Left lobe of liver (tissue), 2 donors: ENCODE measurements around the gene ZNF438. TPM values are rescaled to one million over a fixed set of nuclear protein-coding genes. Genes with fewer than 3 reads are reported as not detected.

ENCODE experiments used
- ATAC-seq: fragments of 200-7000 bp; cut with Tn5 transposase; one replicate; pipeline ENCODE4 v1.9.1; 2020; ENCODE audit warnings: mild to moderate bottlenecking, moderate library complexity
- DNase-seq: peaks from one replicate; pipeline ENCODE4 v3.0.0-alpha.2; 2020; ENCODE audit warnings: low spot score
- total RNA-seq: library from RNA; stranded (reverse); gene quantifications from one replicate; pipeline ENCODE4 v1.2.1, GENCODE V29; 2021
- donor health status: DM: no; HTN: no; CAD: no; lungs with moderate emphysema.
- donor health status: DM: no; HTN: yes; CAD: no.

The ZNF438 gene
- total RNA-seq, 1 donor from 2014 or later, result 1.9 TPM

DNA sequence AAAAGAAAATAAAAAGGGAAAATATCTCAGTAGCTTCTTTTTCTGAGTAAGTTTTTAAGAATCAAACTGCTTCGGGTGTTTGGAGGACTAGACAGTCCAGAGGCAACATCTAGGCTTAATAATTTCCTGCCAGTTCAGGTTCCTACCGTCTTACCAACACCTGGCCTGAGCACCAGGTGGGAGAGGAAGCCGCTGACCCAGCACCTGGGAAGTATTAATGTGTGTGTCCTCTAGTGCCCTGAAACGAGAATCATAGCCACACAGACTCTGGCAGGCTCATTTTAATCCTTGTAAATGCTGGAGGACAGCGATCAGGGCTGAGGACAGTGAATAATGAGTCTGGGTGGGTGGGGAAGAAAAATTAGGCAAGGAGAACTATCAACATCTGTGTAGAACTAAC is 137.4 kb downstream of the ZNF438 start:
- DNase-seq (no peak), ATAC-seq (no peak)

DNA sequence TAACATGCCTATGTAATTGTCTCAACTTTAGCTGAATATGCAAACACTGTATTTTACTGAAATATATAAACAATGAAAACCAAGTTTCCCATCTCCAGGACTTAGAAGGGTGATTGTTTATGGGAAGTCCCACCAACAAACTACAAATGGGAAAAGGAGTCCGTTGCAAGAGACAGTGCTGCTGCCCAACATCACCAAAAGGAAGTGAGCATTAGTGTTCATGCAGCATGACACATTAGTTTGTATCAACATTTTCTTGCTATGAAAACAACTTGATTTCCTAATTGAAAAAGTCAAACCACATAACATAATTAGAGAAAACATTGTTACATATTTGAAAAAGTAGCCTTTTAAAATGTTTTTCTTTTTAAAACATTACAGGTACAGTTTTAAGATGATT is 138.5 kb downstream of the ZNF438 start:
- no peak for DNase-seq
- ATAC-seq, result no peak

DNA sequence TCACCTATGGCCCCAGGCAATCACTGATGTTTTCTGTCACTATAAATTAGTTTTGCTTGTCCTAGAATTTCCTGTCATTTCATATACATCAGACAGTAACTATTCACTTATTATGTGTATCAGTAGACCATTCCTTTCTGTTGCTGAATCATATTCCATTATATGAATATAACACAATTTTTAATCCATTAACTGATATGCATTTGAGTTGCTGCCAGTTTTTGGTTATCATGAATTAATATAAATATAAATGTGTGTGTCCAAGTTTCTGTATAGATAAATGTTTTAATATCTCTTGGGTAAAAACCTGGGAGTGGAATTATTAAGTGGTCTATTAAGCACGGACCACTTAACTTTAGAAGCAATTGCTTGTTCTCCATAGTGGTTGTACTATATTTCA is 143.8 kb downstream of the ZNF438 start:
- DNase-seq, result no peak
- no peak for ATAC-seq

DNA sequence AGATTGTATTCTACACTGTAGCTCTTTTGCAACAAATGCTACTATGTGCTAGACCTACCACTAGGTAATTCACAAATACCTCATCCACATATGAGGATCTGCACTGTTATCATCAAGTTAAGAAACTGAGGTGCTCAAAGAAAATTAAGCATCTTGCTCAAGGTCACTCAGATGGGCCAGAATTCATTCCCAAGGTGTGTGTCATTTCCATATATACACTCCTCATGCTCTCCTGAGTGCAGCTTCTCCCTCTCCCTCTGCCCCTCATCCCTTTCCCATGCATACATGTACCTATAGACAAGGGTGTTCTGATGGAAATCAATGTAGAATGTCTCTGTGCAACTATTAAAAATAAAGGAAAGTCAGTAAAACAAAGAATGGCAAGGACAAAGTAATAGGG is 146.2 kb downstream of the ZNF438 start:
- no peak for ATAC-seq
- DNase-seq, result no peak

DNA sequence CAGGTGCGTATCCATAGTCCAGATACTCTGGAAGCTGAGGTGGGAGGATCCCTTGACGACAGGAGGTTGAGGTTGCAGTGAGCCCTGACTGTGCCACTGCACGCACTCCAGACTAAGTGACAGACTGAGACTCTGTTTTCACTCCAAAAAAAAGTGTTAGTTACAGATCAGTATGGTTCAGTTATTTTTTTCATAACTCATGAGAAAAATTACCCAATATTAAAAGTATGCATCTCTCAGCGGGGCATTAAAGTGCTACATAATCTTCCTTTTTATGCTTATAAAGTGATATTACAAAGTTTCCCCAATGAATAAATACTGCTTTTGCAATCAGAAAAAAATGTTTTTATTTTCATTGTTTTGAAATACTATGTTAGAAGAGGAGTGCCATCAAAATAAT is 147.9 kb downstream of the ZNF438 start:
- ATAC-seq (no peak), DNase-seq (no peak)

DNA sequence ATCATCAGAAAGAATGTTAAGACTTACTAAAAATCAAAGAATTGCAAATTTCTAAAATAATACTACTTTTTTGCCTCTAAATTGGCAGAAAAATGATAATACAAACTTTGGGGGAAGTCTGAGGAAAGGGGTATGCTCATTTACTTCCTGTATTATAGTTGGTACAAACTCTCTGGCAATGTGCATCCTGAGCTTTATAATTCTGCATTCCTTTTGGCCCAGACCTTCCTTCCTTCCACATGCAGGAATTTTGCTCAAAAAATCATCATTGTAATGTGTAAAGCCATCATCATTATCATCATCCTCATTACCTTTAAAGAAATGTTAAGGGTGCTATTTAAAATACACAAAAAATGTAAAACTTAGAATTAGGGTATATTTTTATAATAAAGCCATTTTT is 148.5 kb downstream of the ZNF438 start:
- ATAC-seq, result no peak
- DNase-seq, result no peak

DNA sequence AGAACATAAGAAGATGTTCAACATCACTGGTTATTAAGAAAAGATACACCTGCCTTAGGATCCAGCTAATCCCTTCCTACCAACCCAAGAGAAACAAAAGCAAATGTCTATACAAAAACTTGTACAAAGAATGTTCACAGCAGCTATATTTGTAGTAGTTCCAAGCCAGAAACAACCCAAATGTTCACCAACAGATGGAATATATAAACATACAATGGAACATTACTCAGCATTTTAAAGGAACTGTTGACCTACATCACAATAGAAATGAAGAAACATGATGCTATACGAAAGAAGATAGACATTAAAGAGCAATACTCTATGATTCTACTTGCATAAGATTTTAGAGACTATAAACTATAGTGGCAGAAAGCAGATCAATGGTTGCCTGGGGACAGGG is 149.4 kb downstream of the ZNF438 start:
- DNase-seq (no peak), ATAC-seq (no peak)

DNA sequence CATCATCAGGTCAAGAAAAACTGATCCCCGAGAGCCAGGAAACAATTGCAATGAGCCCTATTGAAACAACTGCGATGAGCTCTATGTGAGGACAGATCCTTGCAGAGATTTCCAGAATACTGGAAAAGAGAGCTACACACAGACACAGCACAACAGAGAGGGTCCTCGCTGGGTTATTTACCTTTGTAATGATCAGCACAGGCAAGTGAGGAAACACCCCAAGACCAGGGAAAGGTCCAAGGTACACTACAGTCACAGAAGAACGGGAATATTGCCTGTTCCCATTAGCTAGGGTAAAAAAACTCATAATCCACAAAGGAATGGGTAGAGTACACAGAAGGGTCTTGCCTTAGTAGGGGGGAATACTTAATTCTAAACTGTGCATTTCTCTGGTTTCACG is 152.7 kb downstream of the ZNF438 start:
- no peak for DNase-seq
- no peak for ATAC-seq

DNA sequence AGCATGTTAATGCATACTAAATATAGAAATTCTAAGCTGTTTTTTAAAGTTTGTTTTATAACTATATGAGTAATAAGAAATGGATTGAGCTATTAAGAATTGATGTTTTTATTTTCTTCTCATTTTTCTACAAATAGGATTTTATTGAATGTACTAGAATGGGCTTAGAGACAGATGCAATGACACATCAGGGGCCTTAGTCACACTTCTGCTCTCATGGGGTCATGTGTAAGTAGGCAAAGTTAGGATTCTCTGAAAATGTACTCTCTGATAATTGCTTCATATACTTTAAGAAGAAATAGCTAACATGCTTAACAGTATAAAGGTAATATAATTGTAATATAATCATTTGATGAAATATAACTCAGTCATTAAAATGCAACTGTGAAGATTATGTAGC is 154.6 kb downstream of the ZNF438 start:
- ATAC-seq (no peak), DNase-seq (no peak)

DNA sequence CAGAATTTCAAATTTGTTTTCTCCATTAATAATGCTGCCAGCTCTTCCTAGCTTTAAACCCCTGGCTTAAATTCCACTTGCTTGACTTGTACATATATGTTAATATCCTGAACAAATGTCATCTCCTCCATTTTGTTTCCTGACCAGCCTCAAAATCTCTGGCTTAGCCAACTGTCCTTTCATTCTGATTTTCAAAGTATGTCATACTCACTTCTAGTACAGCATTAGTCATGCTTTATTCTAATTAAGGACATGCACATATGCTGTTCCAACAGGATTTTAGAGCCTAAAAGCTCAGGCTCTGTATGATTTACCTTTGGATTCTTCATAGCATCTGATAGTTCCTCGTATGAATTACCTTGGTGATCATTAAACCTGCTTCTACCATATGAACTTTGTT is 158.3 kb downstream of the ZNF438 start:
- ATAC-seq (no peak), DNase-seq (no peak)

DNA sequence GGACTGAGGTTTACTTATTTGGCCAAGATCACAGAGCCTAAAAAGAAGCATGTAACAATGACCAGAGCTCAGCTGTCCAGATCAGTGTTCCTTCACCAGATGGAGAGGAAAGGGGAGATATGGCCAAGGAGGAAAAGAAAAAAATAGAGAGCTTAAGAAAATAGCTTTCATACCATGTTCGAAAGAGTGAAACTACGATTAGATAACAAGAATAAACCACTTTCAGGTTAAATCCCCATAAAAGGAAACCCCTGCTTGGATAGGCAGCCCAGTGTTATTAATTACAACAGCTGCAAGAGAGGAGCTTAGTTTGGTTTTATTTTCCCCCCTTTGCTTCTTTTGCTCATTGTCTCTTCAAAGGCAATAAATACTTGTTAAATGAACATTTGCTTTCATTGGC is 160.8 kb downstream of the ZNF438 start:
- no peak for ATAC-seq
- no peak for DNase-seq

DNA sequence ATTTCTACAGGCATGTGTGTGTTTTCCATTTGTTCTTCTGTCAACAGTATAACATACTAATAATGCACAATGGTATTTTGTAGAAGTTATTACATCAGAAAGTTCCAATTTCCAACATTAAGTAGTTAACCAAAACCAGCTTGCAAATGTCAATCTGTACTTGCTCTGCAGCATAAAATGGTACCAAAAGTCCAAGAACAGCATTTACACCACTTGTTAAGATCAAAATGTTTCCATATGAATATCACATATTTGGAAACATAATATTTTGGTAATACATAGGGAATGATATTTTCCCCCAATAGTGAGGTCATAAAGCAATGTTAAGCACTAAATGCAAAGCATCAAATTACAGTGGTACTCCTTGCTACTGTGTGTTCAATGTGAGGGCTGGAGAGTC is 162.1 kb downstream of the ZNF438 start:
- ATAC-seq (no peak), DNase-seq (no peak)

DNA sequence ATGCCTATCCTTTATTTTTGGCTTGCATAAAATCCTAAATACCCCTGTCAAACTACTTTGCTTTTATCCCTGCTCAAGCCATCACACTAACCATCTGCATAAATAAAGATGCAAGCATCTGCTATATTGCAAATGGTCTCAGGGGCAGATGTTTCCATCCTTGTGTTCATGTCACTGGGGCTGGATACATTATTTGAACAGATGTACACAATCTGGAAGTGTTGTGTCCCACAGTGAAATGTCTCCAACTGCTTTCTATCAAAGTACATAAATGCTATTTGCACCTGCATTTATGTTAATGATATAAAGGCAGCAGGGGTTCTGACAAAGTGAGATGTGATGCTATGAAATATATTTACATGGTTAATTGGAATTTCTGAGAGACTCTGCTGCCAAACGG is 163.1 kb downstream of the ZNF438 start:
- ATAC-seq (no peak), DNase-seq (no peak)

DNA sequence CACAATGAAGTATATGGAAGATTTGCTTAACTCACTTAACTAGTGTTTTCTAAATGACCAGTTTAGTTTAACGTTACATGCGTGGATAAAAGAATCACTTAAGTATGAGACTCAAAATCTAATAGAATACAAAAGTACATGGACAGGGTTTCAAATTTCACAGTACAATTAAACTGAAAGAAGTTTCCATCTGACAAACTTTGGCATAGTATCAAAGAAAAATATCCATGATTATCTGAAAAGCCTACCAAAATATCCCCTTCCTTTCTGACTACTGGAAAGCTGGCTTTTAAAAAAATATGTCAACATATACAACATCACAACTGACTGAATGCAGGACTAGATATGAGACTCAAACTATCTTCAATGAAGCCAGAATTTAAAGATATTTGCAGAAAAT is 164.8 kb downstream of the ZNF438 start:
- DNase-seq (no peak), ATAC-seq (no peak)

DNA sequence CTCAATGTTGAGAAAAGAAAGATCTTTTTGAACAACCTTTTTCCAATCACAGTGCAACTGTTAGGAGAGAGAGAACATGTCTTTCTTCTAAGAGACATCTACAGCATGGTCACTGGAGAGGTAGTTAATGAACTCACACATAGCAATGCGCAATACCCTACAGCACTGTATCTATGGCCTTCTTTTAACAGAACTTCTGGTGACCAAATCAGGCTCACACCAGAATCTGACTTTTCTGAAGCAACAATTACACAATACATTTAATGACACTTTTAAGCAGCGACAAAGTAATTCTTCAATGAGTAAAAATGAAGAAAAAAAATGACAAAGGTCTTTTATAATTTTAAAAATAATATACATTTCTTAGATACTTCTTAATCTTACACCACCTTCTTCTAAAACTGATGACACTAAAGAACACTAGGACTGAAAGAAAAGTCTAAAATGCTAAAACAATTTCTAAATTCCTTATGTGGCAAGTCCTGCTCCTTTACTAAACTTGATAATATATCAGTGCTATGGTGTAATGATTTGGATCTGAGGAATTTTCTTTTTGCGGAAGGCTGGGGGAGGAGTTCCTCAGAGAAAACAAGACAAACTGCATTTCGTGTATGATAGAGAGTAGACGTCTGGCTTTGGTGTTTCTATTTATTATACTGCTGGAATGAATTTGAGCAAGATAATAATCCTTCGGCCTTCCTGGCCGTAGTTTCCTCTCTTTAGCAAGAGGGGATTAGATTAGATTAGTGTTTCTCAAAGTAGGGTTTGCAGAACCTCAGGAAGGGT is 166.3 kb downstream of the ZNF438 start:
- no peak for DNase-seq
- ATAC-seq, result no peak

DNA sequence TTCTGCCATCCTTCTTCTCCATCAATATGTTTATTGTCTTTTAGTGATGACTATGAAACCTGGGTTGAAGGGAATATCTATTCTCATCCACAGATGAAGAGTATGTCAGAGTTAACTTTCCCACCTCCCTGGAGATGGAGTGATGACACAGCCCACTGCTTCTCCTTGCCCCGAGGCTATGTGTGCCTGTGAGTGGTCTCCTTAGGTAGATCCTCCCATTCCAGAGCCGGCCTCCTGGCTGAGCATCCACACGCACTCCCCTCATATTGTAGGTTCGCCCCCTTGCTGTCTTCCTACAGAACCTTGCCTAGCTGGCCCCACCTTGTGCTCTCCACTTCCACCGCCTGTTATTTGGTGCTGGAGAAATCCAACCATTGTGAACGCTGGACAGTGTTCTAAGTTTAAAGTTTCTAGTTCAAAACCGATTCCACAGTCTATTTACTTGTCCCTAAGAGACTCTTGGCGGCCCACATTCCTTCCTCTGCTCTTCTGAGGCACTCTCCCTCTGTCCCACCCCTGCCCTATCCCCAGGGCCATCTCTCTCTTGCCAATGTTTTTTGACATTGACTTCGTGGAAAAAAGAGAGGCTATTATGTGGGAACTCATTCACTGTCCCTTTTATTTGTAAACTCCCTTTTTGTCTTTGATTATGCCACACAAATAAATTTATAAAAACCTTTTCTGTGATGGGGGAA is 168.0 kb downstream of the ZNF438 start:
- ATAC-seq, result no peak

DNA sequence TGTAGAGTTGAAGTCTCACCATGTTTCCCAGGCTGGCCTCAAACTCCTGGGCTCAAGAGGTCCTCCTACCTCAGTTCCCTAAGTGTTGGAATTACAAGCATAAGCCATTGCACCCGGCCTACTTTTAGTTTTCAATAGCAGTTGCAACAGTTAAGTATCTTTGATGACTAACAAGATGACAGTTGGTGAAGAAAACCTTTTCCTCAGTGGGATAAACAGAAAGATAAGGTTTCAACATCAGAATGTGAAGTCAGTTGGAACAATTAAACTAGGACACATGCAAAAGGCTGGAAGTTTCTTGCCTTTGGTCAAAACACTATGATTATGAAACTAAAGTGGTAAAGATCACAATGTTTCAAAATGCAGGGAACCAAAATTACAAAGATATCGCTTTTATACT is 169.2 kb downstream of the ZNF438 start:
- ATAC-seq, result peak; percentile 36
- no peak for DNase-seq

More for the DNA sequence above, 168.0 kb downstream of the ZNF438 start:
- no peak for DNase-seq

DNA sequence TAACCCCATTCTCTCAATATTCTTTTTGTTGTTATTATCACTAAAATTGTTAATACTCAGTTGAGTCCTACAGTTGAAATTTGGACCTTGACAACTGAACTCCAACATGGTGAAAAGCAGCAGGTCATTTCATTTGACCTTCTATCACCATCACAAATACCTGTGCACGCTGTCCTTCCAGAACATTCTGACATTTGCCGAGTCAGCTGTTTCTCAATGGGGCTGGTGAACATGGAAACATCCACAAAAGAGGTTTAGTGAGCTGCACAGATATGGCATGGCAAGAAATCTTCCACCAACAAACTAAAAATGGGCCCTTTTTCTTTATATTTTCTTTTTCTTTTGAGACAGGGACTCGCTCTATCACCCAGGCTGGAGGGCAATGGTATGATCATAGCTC is 169.7 kb downstream of the ZNF438 start:
- DNase-seq (no peak), ATAC-seq (no peak)

DNA sequence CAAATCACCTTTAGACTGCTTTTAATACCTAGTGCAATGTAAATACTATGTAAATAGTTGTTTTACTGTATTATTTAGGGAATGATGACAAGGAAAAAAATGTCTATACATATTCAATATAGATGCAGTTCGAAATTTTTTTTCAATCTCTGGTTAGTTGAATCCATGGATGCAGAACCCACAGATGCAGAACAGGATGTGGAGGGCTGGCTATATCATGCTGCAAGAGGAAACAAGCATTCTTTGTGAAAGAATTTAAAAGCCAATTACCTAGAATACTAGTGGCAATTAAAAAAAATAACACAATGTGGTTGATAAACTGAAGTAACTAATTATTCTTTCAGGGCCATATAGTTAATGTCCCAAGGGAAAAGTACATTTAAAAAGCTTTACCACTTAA is 170.4 kb downstream of the ZNF438 start:
- no peak for DNase-seq
- no peak for ATAC-seq

DNA sequence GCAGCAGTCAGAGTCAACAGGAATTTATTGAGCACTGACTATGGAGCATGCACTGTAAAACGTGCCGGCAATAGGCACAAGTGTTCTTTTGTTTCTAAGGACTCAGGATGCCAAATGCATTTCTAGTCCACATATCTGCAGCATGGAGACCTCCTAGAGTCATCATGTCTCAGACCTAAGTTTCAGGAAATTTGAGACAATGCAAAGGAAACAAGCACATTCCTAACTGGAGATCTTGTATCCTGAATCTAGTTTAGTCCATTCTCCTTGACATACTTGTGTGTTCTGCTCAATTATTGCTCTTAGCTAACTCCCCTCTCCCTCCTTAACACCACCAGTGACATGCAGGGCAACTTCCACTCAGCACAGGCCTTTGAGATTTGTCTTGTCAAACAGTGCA is 173.2 kb downstream of the ZNF438 start:
- DNase-seq (no peak), ATAC-seq (peak; percentile 39)

DNA sequence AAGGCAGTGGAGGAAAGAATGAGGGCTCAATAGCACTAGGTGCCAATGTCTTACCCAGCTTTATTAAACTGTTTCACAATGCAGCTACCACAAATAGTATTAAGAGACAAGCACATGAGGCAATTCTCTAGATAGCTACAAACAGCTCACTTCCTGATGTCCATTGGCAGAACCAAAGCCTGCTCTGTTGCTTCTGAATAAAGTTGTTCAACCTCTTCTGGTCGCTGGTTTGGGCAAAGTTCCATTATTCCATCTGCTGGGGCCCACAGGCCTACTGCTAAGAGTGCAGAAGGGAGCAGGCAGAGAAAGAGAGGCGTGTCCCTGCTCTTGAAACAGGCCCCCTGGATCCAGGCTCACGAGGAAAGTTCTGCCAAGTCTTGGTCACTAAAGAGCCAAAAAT is 173.9 kb downstream of the ZNF438 start:
- no peak for DNase-seq
- ATAC-seq, result peak; percentile 31

DNA sequence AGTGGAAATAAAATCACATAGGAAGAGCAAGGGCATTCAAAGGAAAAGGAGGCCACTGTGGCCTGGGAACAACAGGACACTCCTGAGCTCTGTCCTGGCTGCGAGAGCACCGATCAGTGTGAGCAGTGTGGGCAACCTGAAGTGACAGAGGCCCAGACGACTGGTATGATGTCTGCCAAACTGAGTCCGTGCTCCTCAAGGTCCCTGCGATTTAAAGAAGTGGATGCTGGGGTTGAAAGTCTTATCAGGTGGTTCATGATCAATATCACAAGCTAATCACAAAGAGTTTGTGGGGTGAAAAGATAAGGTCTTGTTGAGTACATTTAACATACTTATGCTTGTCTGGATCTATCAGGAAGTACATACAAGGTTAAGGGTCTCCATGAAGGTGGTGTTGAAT is 176.5 kb downstream of the ZNF438 start:
- DNase-seq, result no peak
- no peak for ATAC-seq

DNA sequence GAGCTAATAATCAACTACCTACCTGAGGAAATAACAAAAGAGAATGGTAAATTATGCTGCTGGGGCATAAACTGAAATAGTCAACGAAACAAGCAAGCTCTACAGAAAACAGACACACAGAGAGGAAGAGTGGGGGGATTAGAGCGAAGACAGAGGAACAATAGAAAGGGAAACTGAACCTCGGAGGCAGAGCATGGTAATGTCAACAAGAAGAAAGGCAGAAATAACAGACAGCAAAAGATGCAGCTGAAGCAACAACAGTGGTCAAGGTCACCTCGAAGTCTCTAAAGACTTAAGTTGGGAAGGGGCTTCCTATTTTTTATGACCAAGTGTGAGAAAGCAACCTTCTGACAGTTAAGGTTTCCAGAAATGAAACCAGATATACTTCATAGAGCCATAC is 177.0 kb downstream of the ZNF438 start:
- no peak for DNase-seq
- ATAC-seq, result no peak
